Prostate gland (tissue), 2 donors: ENCODE results near the gene LTBP2.

ENCODE experiments used
- POLR2A ChIP-seq: fragments of 450-650 bp; IDR thresholded peaks from one replicate; pipeline ENCODE4 v1.6.1; 2016; ENCODE audit warnings: antibody characterized with exemption, mild to moderate bottlenecking
- POLR2AphosphoS5 ChIP-seq: sonication (generic); formaldehyde crosslinking; IDR thresholded peaks from one replicate; pipeline ENCODE4 v1.6.1; 2017; ENCODE audit warnings: antibody characterized with exemption
- TF ChIP-seq, protein P1 (sequence below), 4 experiments: fragments of 200-600 bp in 2 of 4; fragments of 450-650 bp in 2 of 4; sonication (generic) in 2 of 4; IDR thresholded peaks; 1 replicate in 3 of 4; 2 replicates in 1 of 4; pipeline ENCODE4 v1.5.1; 2016 to 2019; ENCODE audit warnings: antibody characterized with exemption in 4 of 4, mild to moderate bottlenecking in 2 of 4, moderate library complexity in 2 of 4

GRCh38 chr14:74528406-74528805 is 83.6 kb downstream of the LTBP2 start:
- TF ChIP-seq, protein P1, sequence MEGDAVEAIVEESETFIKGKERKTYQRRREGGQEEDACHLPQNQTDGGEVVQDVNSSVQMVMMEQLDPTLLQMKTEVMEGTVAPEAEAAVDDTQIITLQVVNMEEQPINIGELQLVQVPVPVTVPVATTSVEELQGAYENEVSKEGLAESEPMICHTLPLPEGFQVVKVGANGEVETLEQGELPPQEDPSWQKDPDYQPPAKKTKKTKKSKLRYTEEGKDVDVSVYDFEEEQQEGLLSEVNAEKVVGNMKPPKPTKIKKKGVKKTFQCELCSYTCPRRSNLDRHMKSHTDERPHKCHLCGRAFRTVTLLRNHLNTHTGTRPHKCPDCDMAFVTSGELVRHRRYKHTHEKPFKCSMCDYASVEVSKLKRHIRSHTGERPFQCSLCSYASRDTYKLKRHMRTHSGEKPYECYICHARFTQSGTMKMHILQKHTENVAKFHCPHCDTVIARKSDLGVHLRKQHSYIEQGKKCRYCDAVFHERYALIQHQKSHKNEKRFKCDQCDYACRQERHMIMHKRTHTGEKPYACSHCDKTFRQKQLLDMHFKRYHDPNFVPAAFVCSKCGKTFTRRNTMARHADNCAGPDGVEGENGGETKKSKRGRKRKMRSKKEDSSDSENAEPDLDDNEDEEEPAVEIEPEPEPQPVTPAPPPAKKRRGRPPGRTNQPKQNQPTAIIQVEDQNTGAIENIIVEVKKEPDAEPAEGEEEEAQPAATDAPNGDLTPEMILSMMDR (IDR thresholded peaks at IDR 0.05) = no peak
- TF ChIP-seq POLR2A (no peak), POLR2AphosphoS5 (no peak)
